PFSK-1 (cell line): Measurements from ENCODE around the gene NRAS.

Source experiments
- FOXP2 ChIP-seq: optimal IDR thresholded peaks from 2 replicates; pipeline ENCODE3; 2011; ENCODE audit warnings: borderline replicate concordance, control low read depth, inconsistent platforms; ENCODE audit not compliant: insufficient read depth; ENCODE audit errors: extremely low read length, extremely low read depth
- POLR2AphosphoS5 ChIP-seq: IDR thresholded peaks from 2 replicates; pipeline ENCODE4 v1.6.1; 2012; ENCODE audit warnings: low read depth, mild to moderate bottlenecking, control low read depth, low read length, moderate library complexity
- SIN3A ChIP-seq: IDR thresholded peaks from 2 replicates; pipeline ENCODE4 v1.6.1; 2012; ENCODE audit warnings: mild to moderate bottlenecking, low read length, moderate library complexity, borderline replicate concordance; ENCODE audit not compliant: insufficient read depth
- TAF1 ChIP-seq: IDR thresholded peaks from 2 replicates; pipeline ENCODE4 v1.6.1; 2012; ENCODE audit warnings: low read length, control low read depth, borderline replicate concordance; ENCODE audit not compliant: insufficient read depth
- TF ChIP-seq, protein P1 (sequence below), 2 experiments: IDR thresholded peaks; 2 replicates each; pipeline versions ENCODE4 v1.6.1 to v1.8.0; 2011 to 2012; ENCODE audit warnings: low read depth in 2 of 2, low read length in 2 of 2, control low read depth in 1 of 2, inconsistent platforms in 1 of 2, mild to moderate bottlenecking in 1 of 2, moderate library complexity in 1 of 2; ENCODE audit not compliant: insufficient read depth in 1 of 2

The NRAS gene

DNA sequence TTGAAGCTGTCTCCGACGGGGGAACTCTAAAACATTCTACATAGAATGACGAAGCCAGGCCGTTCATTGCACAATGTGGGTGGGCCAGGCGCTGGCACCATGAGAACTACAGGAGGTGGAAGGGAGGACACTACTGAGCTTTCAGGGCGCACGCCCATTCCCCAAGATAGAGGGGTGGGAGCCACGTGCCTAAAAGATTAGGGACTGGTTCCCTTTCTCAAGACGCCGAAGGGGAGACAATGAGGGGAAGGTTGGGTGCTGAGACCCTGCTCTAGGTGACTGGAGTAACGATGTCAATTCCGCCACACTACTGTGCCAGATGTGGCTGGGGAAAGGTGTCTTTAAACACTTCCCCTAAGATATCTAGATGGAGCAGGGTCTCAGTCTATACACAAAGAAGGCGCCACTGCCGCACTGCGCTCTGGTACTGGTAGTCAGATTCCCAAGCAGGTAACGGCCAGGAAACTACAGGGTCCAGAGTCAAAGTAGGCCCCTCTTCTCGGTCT, 40.4 kb upstream of the NRAS start:
- TF ChIP-seq, protein P1, sequence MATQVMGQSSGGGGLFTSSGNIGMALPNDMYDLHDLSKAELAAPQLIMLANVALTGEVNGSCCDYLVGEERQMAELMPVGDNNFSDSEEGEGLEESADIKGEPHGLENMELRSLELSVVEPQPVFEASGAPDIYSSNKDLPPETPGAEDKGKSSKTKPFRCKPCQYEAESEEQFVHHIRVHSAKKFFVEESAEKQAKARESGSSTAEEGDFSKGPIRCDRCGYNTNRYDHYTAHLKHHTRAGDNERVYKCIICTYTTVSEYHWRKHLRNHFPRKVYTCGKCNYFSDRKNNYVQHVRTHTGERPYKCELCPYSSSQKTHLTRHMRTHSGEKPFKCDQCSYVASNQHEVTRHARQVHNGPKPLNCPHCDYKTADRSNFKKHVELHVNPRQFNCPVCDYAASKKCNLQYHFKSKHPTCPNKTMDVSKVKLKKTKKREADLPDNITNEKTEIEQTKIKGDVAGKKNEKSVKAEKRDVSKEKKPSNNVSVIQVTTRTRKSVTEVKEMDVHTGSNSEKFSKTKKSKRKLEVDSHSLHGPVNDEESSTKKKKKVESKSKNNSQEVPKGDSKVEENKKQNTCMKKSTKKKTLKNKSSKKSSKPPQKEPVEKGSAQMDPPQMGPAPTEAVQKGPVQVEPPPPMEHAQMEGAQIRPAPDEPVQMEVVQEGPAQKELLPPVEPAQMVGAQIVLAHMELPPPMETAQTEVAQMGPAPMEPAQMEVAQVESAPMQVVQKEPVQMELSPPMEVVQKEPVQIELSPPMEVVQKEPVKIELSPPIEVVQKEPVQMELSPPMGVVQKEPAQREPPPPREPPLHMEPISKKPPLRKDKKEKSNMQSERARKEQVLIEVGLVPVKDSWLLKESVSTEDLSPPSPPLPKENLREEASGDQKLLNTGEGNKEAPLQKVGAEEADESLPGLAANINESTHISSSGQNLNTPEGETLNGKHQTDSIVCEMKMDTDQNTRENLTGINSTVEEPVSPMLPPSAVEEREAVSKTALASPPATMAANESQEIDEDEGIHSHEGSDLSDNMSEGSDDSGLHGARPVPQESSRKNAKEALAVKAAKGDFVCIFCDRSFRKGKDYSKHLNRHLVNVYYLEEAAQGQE (IDR thresholded peaks at IDR 0.05; ENCODE audit: insufficient read depth in 1 of 2, low read depth in 2 of 2, low read length in 2 of 2) = no peak
- TF ChIP-seq POLR2AphosphoS5 (no peak; the same call in 1 of the 2 replicates), FOXP2 (no peak), SIN3A (no peak), TAF1 (no peak)

DNA sequence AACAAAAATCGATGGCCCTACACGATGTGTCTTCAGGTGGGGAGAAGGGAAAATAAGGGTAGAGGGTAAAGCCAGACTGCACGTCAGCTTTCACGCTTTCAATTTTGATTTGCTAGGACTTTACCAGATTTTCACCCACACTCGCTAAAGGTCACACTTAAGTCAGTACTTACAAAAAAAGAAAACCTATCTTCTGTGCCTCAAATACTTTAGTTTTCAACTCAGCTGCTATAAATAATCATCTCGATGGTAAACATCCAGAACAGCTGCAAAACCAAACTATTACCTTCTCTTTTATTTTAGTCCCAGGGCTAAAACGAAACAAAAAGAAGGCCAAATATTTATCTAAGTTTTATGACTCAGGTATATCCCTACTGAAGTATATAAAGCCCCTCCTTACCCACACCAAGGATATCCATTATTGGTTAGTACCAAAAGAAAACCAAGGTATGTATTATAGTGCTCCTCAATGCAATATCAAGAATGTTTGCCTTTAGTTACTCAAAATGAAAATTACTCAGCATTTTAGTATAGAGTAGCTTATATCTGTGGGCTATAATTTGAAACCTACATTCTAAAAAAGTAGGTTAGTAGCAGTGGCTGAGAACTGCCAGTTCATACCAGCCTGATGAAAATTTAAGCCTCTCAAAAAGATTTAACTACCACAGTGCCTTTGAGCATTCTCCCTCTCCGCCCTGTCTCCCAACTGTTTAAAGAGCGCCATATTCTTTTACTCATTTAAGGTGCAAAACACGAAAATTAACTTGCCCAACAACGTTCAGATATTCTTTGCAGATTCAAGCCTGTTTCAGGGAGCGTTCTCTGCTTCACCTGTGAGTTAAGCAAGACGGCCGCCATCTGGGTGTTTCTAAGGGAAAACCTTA, 39.7 kb upstream of the NRAS start:
- TF ChIP-seq FOXP2 (no peak), TAF1 (no peak)

DNA sequence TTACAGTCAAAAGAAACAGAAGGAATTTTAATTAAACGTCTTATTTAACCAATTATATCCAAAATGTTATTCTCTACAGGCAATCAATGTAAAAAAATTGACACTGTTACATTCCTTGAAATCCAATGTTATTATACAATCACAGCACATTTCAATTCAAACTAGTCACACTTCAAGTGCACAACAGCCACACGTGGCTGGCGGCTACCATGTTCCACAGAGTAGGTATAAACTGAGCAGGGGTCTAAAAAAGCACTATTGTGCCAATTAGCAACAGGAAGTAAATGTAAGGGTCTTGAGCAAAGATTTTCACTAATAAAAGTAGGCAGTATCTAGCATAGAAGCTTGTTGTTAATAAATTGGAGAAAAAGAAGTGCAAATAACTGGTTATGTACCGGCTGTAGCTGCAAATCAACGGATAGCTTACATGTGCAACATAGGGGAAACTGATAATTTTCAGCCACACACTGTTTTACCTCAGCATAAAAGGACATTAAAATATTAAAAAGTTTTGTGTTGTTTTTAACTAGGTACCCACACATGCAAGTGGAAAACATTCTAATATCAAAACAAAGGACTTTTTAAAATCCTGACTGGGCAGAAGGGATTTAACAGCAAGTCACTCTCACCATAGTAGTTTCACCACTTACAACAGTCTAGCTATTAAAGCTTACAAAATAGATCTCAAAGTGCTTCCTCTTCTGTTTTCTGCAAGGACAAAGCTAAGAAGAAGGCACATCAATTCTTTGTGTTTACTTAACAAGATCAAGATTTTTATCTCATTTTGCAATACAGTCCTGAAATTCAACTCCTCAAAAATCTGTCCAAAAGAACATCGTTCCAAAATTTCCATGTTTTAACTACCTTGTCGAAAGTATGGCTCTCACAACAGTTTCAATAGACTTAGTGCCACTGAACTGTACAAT, 38.7 kb upstream of the NRAS start:
- TF ChIP-seq FOXP2 = no peak
- TF ChIP-seq, protein P1 (IDR thresholded peaks at IDR 0.05; ENCODE audit: insufficient read depth in 1 of 2, low read depth in 2 of 2, low read length in 2 of 2) = no peak
- TF ChIP-seq TAF1 = no peak
- no peak for TF ChIP-seq SIN3A
- no peak for TF ChIP-seq POLR2AphosphoS5

DNA sequence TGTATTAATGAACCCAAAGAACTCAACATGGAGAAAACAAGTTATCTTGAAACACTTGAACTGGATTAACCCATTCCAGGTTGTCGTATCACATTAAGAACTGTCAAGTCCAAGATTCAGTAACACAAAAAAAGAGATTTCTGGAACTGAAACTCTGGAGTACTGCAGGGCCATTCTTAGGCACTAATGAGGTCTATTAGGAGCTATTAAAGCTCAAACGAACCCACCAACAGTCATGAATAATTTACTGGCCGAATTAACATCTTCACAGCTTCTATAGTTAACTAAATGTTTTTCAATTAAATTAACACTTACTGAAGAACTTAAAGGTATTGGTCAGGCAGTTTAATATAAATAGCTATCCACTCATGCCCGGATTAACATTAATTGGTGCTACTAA, 36.6 kb upstream of the NRAS start:
- TF ChIP-seq SIN3A (no peak), FOXP2 (no peak), TAF1 (no peak), POLR2AphosphoS5 (no peak)
- TF ChIP-seq, protein P1 (IDR thresholded peaks at IDR 0.05; ENCODE audit: insufficient read depth in 1 of 2, low read depth in 2 of 2, low read length in 2 of 2) = no peak

DNA sequence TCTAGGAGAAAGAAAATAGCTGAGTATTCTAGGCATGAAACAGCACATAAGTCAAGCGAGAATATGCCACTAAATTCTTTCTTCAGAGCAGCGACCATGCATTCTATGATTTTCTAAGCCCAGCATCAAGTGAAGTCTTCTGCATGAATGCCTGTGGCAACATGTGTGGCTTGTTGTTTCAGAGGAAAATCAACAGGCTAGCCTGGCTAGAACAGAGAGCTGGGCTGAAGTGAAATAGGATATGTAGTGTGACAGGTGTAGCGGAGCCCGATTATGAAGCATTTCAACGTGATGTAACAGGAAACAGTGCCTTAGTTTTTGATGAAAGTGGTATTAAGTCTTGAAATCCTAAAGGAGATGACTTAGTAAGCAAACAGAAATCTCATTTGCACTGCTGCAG, 34.2 kb upstream of the NRAS start:
- no peak for TF ChIP-seq POLR2AphosphoS5
- no peak for TF ChIP-seq TAF1
- no peak for TF ChIP-seq FOXP2
- TF ChIP-seq SIN3A = no peak
- TF ChIP-seq, protein P1 (IDR thresholded peaks at IDR 0.05; ENCODE audit: insufficient read depth in 1 of 2, low read depth in 2 of 2, low read length in 2 of 2) = no peak
